Endothelial cell of umbilical vein (primary cell): ENCODE results near the gene GPR157. TPM values are rescaled to one million over a fixed set of nuclear protein-coding genes. Genes with fewer than 3 reads are reported as not detected.

ENCODE experiments used
- BruUV-seq: library from RNA; stranded (reverse); fragments of 400-500 nt; replicated peaks from 2 replicates; lab custom pipeline; 2021; lab: Mats Ljungman, UMichigan
- CTCF ChIA-PET: fragments of 300-600, 350-600 bp; sonication (Branson Sonifier 250); formaldehyde crosslinking; loops from one replicate; lab custom pipeline; 2021; ENCODE audit warnings: antibody characterized with exemption, inconsistent platforms; lab: Charles Lee
- POLR2A ChIA-PET: fragments of 300-600, 350-600 bp; sonication (Branson Sonifier 250); formaldehyde crosslinking; loops from one replicate; lab custom pipeline; 2021; ENCODE audit warnings: antibody characterized with exemption, inconsistent platforms; lab: Charles Lee
- DNase-seq: peaks from one replicate; pipeline ENCODE4 v3.0.0-alpha.2; 2011; ENCODE audit warnings: low read depth, low spot score
- FAIRE-seq: peaks from 2 replicates; lab custom pipeline; 2011; peaks lifted over from hg19 to GRCh38; lab: Jason Lieb, UNC
- H2AFZ ChIP-seq: 2 replicates; pipeline ENCODE4 v1.6.0; 2012; ENCODE audit warnings: low read depth, low read length, control low read depth, inconsistent platforms
- H3K27ac ChIP-seq: 2 replicates; pipeline ENCODE4 v1.5.1; 2011; ENCODE audit warnings: low read depth, mild to moderate bottlenecking, control low read depth, low read length, moderate library complexity; ENCODE audit not compliant: insufficient read depth
- H3K27me3 ChIP-seq, 2 experiments: 2 replicates each; pipeline versions ENCODE4 v1.6.0 to v1.6.1; 2011; ENCODE audit warnings: low read length in 2 of 2, mixed read lengths in 1 of 2; ENCODE audit not compliant: control insufficient read depth in 2 of 2, insufficient read depth in 2 of 2
- H3K36me3 ChIP-seq, 2 experiments: 2 replicates in 1 of 2; 3 replicates in 1 of 2; pipeline ENCODE4 v1.5.1; 2011; ENCODE audit warnings: low read length in 2 of 2, mild to moderate bottlenecking in 1 of 2, moderate library complexity in 1 of 2; ENCODE audit not compliant: control insufficient read depth in 2 of 2, insufficient read depth in 2 of 2; ENCODE audit errors: extremely low read depth in 1 of 2
- H3K4me1 ChIP-seq: 3 replicates; pipeline ENCODE4 v1.5.1; 2011; ENCODE audit warnings: mild to moderate bottlenecking, low read length; ENCODE audit not compliant: control insufficient read depth, insufficient read depth; ENCODE audit errors: extremely low read depth
- H3K4me2 ChIP-seq: 2 replicates; pipeline ENCODE4 v1.6.1; 2011; ENCODE audit warnings: low read length, control low read depth, mixed read lengths; ENCODE audit not compliant: insufficient read depth
- H3K4me3 ChIP-seq, 3 experiments: fragments of 200-600 bp in 1 of 3; sonication (generic), shearing (Covaris generic) in 1 of 3; replicated peaks in 1 of 3; 2 replicates each; pipeline ENCODE4 v1.5.1; 2011 to 2016; ENCODE audit warnings: control low read depth in 3 of 3, low read length in 3 of 3, mild to moderate bottlenecking in 2 of 3, inconsistent platforms in 1 of 3, low read depth in 1 of 3, moderate library complexity in 1 of 3; ENCODE audit not compliant: insufficient read depth in 1 of 3
- H3K79me2 ChIP-seq: 2 replicates; pipeline ENCODE4 v1.6.0; 2012; ENCODE audit warnings: low read length, inconsistent platforms; ENCODE audit not compliant: control insufficient read depth, insufficient read depth
- H3K9ac ChIP-seq: replicated peaks from 2 replicates; pipeline ENCODE3; 2011; ENCODE audit warnings: low read length, control low read depth; ENCODE audit not compliant: insufficient read depth; ENCODE audit errors: extremely low read depth
- H3K9me1 ChIP-seq: replicated peaks from 3 replicates; pipeline ENCODE4 v1.6.0; 2011; ENCODE audit warnings: mild to moderate bottlenecking, low read length; ENCODE audit not compliant: control insufficient read depth, insufficient read depth; ENCODE audit errors: extremely low read depth
- H3K9me3 ChIP-seq: replicated peaks from 2 replicates; pipeline ENCODE4 v1.5.1; 2012; ENCODE audit warnings: low read length, inconsistent platforms; ENCODE audit not compliant: control insufficient read depth, insufficient read depth
- H4K20me1 ChIP-seq: replicated peaks from 2 replicates; pipeline ENCODE3; 2011; ENCODE audit warnings: mild to moderate bottlenecking, low read length; ENCODE audit not compliant: control insufficient read depth, insufficient read depth; ENCODE audit errors: extremely low read depth
- EZH2 ChIP-seq: IDR thresholded peaks from 2 replicates; pipeline ENCODE4 v1.6.1; 2012; ENCODE audit warnings: borderline replicate concordance, low read depth, mild to moderate bottlenecking, moderate library complexity, low read length, inconsistent platforms; ENCODE audit not compliant: severe bottlenecking
- GATA2 ChIP-seq: IDR thresholded peaks from 2 replicates; pipeline ENCODE4 v1.7.0; 2011; ENCODE audit warnings: low read depth, mild to moderate bottlenecking, moderate library complexity, mixed read lengths, low read length; ENCODE audit not compliant: insufficient read length, insufficient read depth
- JUN ChIP-seq: IDR thresholded peaks from 2 replicates; pipeline ENCODE4 v1.6.1; 2011; ENCODE audit warnings: borderline replicate concordance, low read depth; ENCODE audit not compliant: insufficient read length, insufficient read depth
- MAX ChIP-seq: IDR thresholded peaks from 2 replicates; pipeline ENCODE4 v1.6.1; 2011; ENCODE audit not compliant: insufficient read depth, insufficient read length
- MYC ChIP-seq: IDR thresholded peaks from one replicate; pipeline ENCODE4 v1.6.1; 2011; ENCODE audit warnings: mild to moderate bottlenecking, low read depth, low read length
- POLR2A ChIP-seq: IDR thresholded peaks from 2 replicates; pipeline ENCODE4 v1.6.1; 2012; ENCODE audit warnings: low read depth, mild to moderate bottlenecking, control low read depth, low read length
- POLR2AphosphoS5 ChIP-seq: IDR thresholded peaks from 2 replicates; pipeline ENCODE4 v1.6.1; 2012; ENCODE audit warnings: low read depth, mild to moderate bottlenecking, control low read depth, low read length, moderate library complexity; ENCODE audit not compliant: insufficient read depth
- dilution Hi-C: fragments of 300-500 bp; cut with MboI; formaldehyde crosslinking; loops from one replicate; pipeline ENCODE4 v1.15.0; 2019; ENCODE audit warnings: low sequenced_read_pairs; ENCODE audit not compliant: extremely low pct_ligation_motif_present
- intact Hi-C: fragments of 100-400 bp; cut with micrococcal nuclease; formaldehyde crosslinking; loops from one replicate; pipeline ENCODE4 v1.10.0; 2022
- polyA plus RNA-seq, 4 experiments: library from polyadenylated mRNA; depleted of rRNA in 3 of 4; stranded (reverse) in 3 of 4; unstranded in 1 of 4; fragments of >200 nt; gene quantifications; 2 replicates each; pipeline versions ENCODE4 v1.2.1 to v1.2.3, GENCODE V29; 2011 to 2012; ENCODE audit warnings: missing spikeins in 1 of 4
- total RNA-seq: library from RNA; stranded (reverse); gene quantifications from 2 replicates; pipeline ENCODE4 v1.2.3, GENCODE V29; 2021
- TF ChIP-seq, protein P1 (sequence below), 2 donors: IDR thresholded peaks; 1 replicate in 1 of 2; 2 replicates in 1 of 2; pipeline ENCODE4 v1.5.1; 2011; ENCODE audit warnings: low read length in 2 of 2, mild to moderate bottlenecking in 2 of 2, moderate library complexity in 2 of 2, control low read depth in 1 of 2, inconsistent platforms in 1 of 2, low read depth in 1 of 2; ENCODE audit not compliant: insufficient read depth in 1 of 2; ENCODE audit errors: extremely low read depth in 1 of 2

GPR157 gene
- total and polyA plus RNA-seq, 2 donors (not counting 3 experiments of a cell fraction or from before 2014, with no cell fraction given): 1.0 to 6.5 TPM

- H3K9me1 ChIP-seq: no peaks in the 10 kb centered on the region
- intact Hi-C loops: no loop called here
- dilution Hi-C loops: no loop called here
- H3K4me2 ChIP-seq: no peak overlapping the region
- no peaks in the 10 kb centered on the region for H3K9me3 ChIP-seq
- no peaks in the 10 kb centered on the region for H3K27me3 ChIP-seq
- no peak overlapping the region for H3K4me3 ChIP-seq
- POLR2A ChIA-PET: no interaction called here
- no peak for DNase-seq
- no peaks in the 10 kb centered on the region for H4K20me1 ChIP-seq
- no peak overlapping the region for H2AFZ ChIP-seq
- no peak overlapping the region for H3K27ac ChIP-seq
- H3K36me3 ChIP-seq: peaks cover 0 to 2% of the 10 kb centered on the region in 2 experiments
- FAIRE-seq: no peak
- TF ChIP-seq JUN (no peak), POLR2AphosphoS5 (no peak), MYC (no peak), GATA2 (no peak), EZH2 (no peak), MAX (no peak), POLR2A (no peak)
- TF ChIP-seq, protein P1, sequence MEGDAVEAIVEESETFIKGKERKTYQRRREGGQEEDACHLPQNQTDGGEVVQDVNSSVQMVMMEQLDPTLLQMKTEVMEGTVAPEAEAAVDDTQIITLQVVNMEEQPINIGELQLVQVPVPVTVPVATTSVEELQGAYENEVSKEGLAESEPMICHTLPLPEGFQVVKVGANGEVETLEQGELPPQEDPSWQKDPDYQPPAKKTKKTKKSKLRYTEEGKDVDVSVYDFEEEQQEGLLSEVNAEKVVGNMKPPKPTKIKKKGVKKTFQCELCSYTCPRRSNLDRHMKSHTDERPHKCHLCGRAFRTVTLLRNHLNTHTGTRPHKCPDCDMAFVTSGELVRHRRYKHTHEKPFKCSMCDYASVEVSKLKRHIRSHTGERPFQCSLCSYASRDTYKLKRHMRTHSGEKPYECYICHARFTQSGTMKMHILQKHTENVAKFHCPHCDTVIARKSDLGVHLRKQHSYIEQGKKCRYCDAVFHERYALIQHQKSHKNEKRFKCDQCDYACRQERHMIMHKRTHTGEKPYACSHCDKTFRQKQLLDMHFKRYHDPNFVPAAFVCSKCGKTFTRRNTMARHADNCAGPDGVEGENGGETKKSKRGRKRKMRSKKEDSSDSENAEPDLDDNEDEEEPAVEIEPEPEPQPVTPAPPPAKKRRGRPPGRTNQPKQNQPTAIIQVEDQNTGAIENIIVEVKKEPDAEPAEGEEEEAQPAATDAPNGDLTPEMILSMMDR (IDR thresholded peaks at IDR 0.05; ENCODE audit: extremely low read depth in 1 of 2, insufficient read depth in 1 of 2, low read depth in 1 of 2, low read length in 2 of 2): no peak
- peaks cover 36% of the 10 kb centered on the region for H3K4me1 ChIP-seq
- no TSS peak for BruUV-seq
- H3K79me2 ChIP-seq: peaks cover 83% of the 10 kb centered on the region
- no peak overlapping the region for H3K9ac ChIP-seq
- CTCF ChIA-PET: no interaction called here
These were observed 32.4 kb upstream of the GPR157 start for GRCh38 chr1:9161342-9161741.
